Activated CD4-positive, alpha-beta T cell treated with anti-CD3 and anti-CD28 coated beads for 4 hours (primary cell): Measurements from ENCODE around the gene ZNF474.

Experiments used
- DNase-seq, 2 donors: peaks; one replicate each; pipeline ENCODE4 v3.0.0-alpha.2; 2020

Gene ZNF474

GRCh38 chr5:122154910-122155309 lies 25.6 kb downstream of the ZNF474 start:
- no peak for DNase-seq

- no peak for DNase-seq
Measured at GRCh38 chr5:122155546-122155945, 26.2 kb downstream of the ZNF474 start.

GRCh38 chr5:122156724-122157325 lies 27.5 kb downstream of the ZNF474 start:
- DNase-seq, result no peak

GRCh38 chr5:122162100-122162638 lies 32.8 kb downstream of the ZNF474 start:
- DNase-seq, result no peak

GRCh38 chr5:122163121-122164069 lies 34.0 kb downstream of the ZNF474 start:
- no peak for DNase-seq

GRCh38 chr5:122164070-122164435 lies 34.7 kb downstream of the ZNF474 start:
- DNase-seq, result no peak

- DNase-seq, result no peak
Measured at GRCh38 chr5:122164831-122165558, 35.6 kb downstream of the ZNF474 start.

- no peak for DNase-seq
Measured at GRCh38 chr5:122165559-122166078, 36.3 kb downstream of the ZNF474 start.

GRCh38 chr5:122169350-122170103 lies 40.2 kb downstream of the ZNF474 start:
- DNase-seq, result no peak

GRCh38 chr5:122170620-122171019 lies 41.3 kb downstream of the ZNF474 start:
- DNase-seq, result no peak

GRCh38 chr5:122172207-122172606 lies 42.9 kb downstream of the ZNF474 start:
- DNase-seq, result no peak

- no peak for DNase-seq
Measured at GRCh38 chr5:122173474-122174415, 44.4 kb downstream of the ZNF474 start.

GRCh38 chr5:122175091-122175490 lies 45.7 kb downstream of the ZNF474 start:
- no peak for DNase-seq

GRCh38 chr5:122175852-122176251 lies 46.5 kb downstream of the ZNF474 start:
- no peak for DNase-seq

- DNase-seq, result no peak
Measured at GRCh38 chr5:122177161-122177560, 47.8 kb downstream of the ZNF474 start.

GRCh38 chr5:122179701-122180100 lies 50.4 kb downstream of the ZNF474 start:
- DNase-seq, result no peak

- DNase-seq, result no peak
Measured at GRCh38 chr5:122180146-122180712, 50.9 kb downstream of the ZNF474 start.

GRCh38 chr5:122180863-122181548 lies 51.7 kb downstream of the ZNF474 start:
- DNase-seq, result no peak

GRCh38 chr5:122181863-122182262 lies 52.5 kb downstream of the ZNF474 start:
- no peak for DNase-seq

- DNase-seq, result no peak
Measured at GRCh38 chr5:122182491-122182921, 53.2 kb downstream of the ZNF474 start.
